Panc1 (cell line): ENCODE data around the gene TNRC6C. TPM values are rescaled to one million over a fixed set of nuclear protein-coding genes. Genes with fewer than 3 reads are reported as not detected.

Source experiments
- ATAC-seq: fragments of 200-7000 bp; cut with Tn5 transposase; 2 replicates; pipeline ENCODE4 v1.9.1; 2020; ENCODE audit warnings: mild to moderate bottlenecking, moderate library complexity
- BruUV-seq: library from RNA; stranded (reverse); fragments of 400-500 nt; replicated peaks from 2 replicates; lab custom pipeline; 2021; lab: Mats Ljungman, UMichigan
- CTCF ChIA-PET: fragments of 300-600 bp; sonication (Branson Sonifier 250); formaldehyde crosslinking; loops from one replicate; lab custom pipeline; 2022; ENCODE audit warnings: antibody characterized with exemption; lab: Charles Lee
- POLR2A ChIA-PET: fragments of 300-600 bp; sonication (Branson Sonifier 250); formaldehyde crosslinking; loops from one replicate; lab custom pipeline; 2022; ENCODE audit warnings: antibody characterized with exemption; lab: Charles Lee
- DNase-seq: peaks from one replicate; pipeline ENCODE4 v3.0.0-alpha.2; 2010; ENCODE audit warnings: low read depth, low spot score
- H3K27ac ChIP-seq: 2 replicates; pipeline ENCODE4 v1.5.1; 2011; ENCODE audit warnings: mild to moderate bottlenecking, low read length, inconsistent platforms
- H3K27me3 ChIP-seq: fragments of 200-500 bp; sonication (Bioruptor generic); 2 replicates; pipeline ENCODE4 v1.6.0; 2014; ENCODE audit warnings: low read length, inconsistent platforms; ENCODE audit not compliant: control insufficient read depth, insufficient read depth
- H3K36me3 ChIP-seq: fragments of 200-500 bp; sonication (Bioruptor generic); 2 replicates; pipeline ENCODE4 v1.5.1; 2014; ENCODE audit warnings: inconsistent platforms, mild to moderate bottlenecking, low read length, moderate library complexity; ENCODE audit not compliant: control insufficient read depth, insufficient read depth
- H3K4me1 ChIP-seq: 2 replicates; pipeline ENCODE4 v1.5.1; 2011; ENCODE audit warnings: inconsistent platforms, mild to moderate bottlenecking, low read length, moderate library complexity; ENCODE audit not compliant: control insufficient read depth, insufficient read depth
- H3K4me3 ChIP-seq, 2 experiments: 2 replicates each; pipeline ENCODE4 v1.5.1; 2011 to 2012; ENCODE audit warnings: low read depth in 2 of 2, low read length in 2 of 2, mild to moderate bottlenecking in 2 of 2, inconsistent platforms in 1 of 2, moderate library complexity in 1 of 2
- H3K9me3 ChIP-seq: fragments of 200-500 bp; sonication (Bioruptor generic); 2 replicates; pipeline ENCODE4 v1.5.1; 2014; ENCODE audit warnings: low read depth, mild to moderate bottlenecking, inconsistent platforms, low read length, moderate library complexity; ENCODE audit not compliant: control insufficient read depth, insufficient read depth
- POLR2AphosphoS5 ChIP-seq: IDR thresholded peaks from 2 replicates; pipeline ENCODE4 v1.6.1; 2012; ENCODE audit warnings: mild to moderate bottlenecking, low read depth, low read length, moderate library complexity
- SIN3A ChIP-seq: IDR thresholded peaks from 2 replicates; pipeline ENCODE4 v1.6.1; 2012; ENCODE audit warnings: low read depth, mild to moderate bottlenecking, low read length, moderate library complexity, borderline replicate concordance; ENCODE audit not compliant: insufficient read depth
- TCF7L2 ChIP-seq: IDR thresholded peaks from 2 replicates; pipeline ENCODE4 v1.6.1; 2011; ENCODE audit warnings: mild to moderate bottlenecking, low read depth, low read length, inconsistent platforms
- in situ Hi-C: cut with HindIII; loops from 2 replicates; pipeline ENCODE4 v1.10.0; 2016; ENCODE audit warnings: low sequenced_read_pairs, low pct_unique_long_range_greater_than_20kb
- intact Hi-C: fragments of 100-400 bp; cut with micrococcal nuclease; formaldehyde crosslinking; loops from one replicate; pipeline ENCODE4 v1.10.0; 2022; ENCODE audit not compliant: unreplicated experiment
- total RNA-seq: library from RNA; stranded (reverse); gene quantifications from one replicate; pipeline ENCODE4 v1.2.1, GENCODE V29; 2021; ENCODE audit not compliant: unreplicated experiment
- TF ChIP-seq, protein P1 (sequence below), 2 experiments: IDR thresholded peaks; 2 replicates each; pipeline ENCODE4 v1.6.1; 2011 to 2012; ENCODE audit warnings: low read depth in 2 of 2, control low read depth in 1 of 2, low read length in 1 of 2, mild to moderate bottlenecking in 1 of 2, moderate library complexity in 1 of 2; ENCODE audit not compliant: insufficient read depth in 1 of 2
- TF ChIP-seq, protein P2 (sequence below): fragments of 450-650 bp; IDR thresholded peaks from 2 replicates; pipeline ENCODE4 v1.5.1; 2017; ENCODE audit warnings: mild to moderate bottlenecking

TNRC6C gene
- total RNA-seq, 1 experiment from 2014 or later: 10.1 TPM

DNA sequence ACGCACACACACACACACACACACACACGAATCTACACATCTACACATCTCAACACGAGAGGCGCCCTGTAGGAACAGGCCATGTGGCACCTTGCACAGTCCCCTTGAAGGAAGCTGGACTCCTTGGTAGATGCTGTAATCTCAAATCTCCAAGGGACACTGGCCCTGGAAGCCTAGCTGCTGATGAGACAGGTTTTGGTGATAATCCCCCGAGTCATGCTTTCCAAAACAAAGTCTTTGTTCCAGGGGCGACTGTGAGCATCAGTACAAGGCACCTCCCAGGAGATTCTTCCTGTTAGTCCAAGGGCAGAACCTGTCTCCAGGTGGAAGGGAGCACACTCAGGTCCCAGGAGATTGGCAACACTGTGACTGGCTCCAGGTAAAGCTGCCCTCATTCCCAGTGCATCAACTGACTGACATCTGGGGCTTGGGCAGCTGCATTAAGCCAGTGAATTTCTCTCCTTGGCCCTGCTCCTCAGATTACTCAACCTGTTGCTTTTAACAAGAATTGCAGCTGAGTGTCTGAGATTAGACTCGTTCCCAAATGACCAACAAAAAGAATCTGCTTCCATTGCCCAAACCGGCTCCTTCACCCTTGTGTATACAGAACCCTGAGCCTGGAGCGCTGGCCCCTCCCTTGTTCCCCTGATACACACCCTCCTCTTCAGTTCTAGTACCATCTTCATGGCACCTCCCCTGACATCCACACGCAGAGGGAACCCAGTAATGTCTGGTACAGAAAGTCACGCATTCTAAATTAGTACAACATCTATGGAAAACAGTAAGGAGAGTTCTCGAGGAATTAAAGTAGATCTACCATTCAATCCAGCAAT is 13.9 kb upstream of the TNRC6C start:
- DNase-seq (no peak), ATAC-seq (no peak)
- no peak overlapping the region for H3K4me3 ChIP-seq
- intact Hi-C loops: no loop called here
- no TSS peak for BruUV-seq
- H3K4me1 ChIP-seq: no peaks in the 10 kb centered on the region
- TF ChIP-seq POLR2AphosphoS5 (no peak), SIN3A (no peak)
- TF ChIP-seq, protein P1, sequence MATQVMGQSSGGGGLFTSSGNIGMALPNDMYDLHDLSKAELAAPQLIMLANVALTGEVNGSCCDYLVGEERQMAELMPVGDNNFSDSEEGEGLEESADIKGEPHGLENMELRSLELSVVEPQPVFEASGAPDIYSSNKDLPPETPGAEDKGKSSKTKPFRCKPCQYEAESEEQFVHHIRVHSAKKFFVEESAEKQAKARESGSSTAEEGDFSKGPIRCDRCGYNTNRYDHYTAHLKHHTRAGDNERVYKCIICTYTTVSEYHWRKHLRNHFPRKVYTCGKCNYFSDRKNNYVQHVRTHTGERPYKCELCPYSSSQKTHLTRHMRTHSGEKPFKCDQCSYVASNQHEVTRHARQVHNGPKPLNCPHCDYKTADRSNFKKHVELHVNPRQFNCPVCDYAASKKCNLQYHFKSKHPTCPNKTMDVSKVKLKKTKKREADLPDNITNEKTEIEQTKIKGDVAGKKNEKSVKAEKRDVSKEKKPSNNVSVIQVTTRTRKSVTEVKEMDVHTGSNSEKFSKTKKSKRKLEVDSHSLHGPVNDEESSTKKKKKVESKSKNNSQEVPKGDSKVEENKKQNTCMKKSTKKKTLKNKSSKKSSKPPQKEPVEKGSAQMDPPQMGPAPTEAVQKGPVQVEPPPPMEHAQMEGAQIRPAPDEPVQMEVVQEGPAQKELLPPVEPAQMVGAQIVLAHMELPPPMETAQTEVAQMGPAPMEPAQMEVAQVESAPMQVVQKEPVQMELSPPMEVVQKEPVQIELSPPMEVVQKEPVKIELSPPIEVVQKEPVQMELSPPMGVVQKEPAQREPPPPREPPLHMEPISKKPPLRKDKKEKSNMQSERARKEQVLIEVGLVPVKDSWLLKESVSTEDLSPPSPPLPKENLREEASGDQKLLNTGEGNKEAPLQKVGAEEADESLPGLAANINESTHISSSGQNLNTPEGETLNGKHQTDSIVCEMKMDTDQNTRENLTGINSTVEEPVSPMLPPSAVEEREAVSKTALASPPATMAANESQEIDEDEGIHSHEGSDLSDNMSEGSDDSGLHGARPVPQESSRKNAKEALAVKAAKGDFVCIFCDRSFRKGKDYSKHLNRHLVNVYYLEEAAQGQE (IDR thresholded peaks at IDR 0.05; ENCODE audit: insufficient read depth in 1 of 2, low read depth in 2 of 2, low read length in 1 of 2): no peak
- no peaks in the 10 kb centered on the region for H3K36me3 ChIP-seq
- POLR2A ChIA-PET: no interaction called here
- peaks cover 17% of the 10 kb centered on the region; the same call in 1 of the 2 replicates for H3K27me3 ChIP-seq
- CTCF ChIA-PET: no interaction called here
- in situ Hi-C loops: no loop called here
- no peaks in the 10 kb centered on the region for H3K9me3 ChIP-seq
- no peak overlapping the region for H3K27ac ChIP-seq

DNA sequence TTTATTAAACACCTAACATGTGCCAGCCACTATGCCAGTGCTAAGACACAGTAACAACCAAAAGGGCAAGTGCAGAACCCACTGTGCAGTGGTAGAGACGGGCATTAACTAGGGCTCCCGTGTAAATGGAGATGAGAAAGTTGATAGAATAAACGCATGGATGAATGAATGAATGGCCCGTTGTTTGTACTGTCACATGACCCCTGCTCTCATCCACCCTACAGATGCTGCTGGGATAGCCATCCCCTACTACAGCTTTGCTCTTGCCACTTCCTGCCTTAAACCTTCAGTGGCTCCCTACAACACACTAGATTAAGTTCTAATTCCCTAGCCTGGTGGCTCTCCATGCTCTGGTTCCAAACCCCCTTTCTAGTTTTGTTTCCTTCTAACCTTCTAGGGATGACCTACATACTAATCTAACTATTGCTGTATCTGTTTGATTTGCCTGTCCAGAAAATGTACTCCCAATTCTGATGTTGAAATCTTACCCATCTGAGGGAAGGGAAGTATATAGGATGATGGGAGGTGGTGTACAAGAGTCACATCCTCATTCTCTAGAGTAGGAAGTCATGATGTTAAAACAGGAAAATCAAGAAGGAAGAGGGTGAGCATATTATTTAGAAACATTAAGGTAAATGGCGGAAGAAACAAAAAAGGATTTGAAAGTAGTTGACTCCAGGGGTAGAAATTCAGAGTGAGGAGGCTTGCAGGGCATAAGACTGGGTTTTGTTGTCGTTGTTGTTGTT is 11.4 kb upstream of the TNRC6C start:
- ChIA-PET CTCF (no interaction called here), POLR2A (no interaction called here)
- DNase-seq: no peak
- ATAC-seq: no peak
- TF ChIP-seq SIN3A (no peak), POLR2AphosphoS5 (no peak), TCF7L2 (no peak)
- TF ChIP-seq, protein P1 (IDR thresholded peaks at IDR 0.05; ENCODE audit: insufficient read depth in 1 of 2, low read depth in 2 of 2, low read length in 1 of 2): no peak
- TF ChIP-seq, protein P2, sequence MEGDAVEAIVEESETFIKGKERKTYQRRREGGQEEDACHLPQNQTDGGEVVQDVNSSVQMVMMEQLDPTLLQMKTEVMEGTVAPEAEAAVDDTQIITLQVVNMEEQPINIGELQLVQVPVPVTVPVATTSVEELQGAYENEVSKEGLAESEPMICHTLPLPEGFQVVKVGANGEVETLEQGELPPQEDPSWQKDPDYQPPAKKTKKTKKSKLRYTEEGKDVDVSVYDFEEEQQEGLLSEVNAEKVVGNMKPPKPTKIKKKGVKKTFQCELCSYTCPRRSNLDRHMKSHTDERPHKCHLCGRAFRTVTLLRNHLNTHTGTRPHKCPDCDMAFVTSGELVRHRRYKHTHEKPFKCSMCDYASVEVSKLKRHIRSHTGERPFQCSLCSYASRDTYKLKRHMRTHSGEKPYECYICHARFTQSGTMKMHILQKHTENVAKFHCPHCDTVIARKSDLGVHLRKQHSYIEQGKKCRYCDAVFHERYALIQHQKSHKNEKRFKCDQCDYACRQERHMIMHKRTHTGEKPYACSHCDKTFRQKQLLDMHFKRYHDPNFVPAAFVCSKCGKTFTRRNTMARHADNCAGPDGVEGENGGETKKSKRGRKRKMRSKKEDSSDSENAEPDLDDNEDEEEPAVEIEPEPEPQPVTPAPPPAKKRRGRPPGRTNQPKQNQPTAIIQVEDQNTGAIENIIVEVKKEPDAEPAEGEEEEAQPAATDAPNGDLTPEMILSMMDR: no peak
- Histone ChIP-seq H3K27ac (no peak overlapping the region), H3K27me3 (peaks cover 25% of the 10 kb centered on the region), H3K9me3 (no peaks in the 10 kb centered on the region), H3K36me3 (no peaks in the 10 kb centered on the region), H3K4me3 (no peak overlapping the region), H3K4me1 (no peaks in the 10 kb centered on the region)
- intact Hi-C loops: no loop called here
- in situ Hi-C loops: no loop called here
- BruUV-seq: no TSS peak
